Right ventricle myocardium superior (tissue), 1 donor: ENCODE data around the gene ZNF329. TPM values are rescaled to one million over a fixed set of nuclear protein-coding genes. Genes with fewer than 3 reads are reported as not detected.
"Not testable (repeated sequence)": the region's sequence is repeated elsewhere in the genome, so short reads cannot be mapped to it uniquely, and the experiment has no call there.

ENCODE experiments used
- ATAC-seq: fragments of 200-7000 bp; cut with Tn5 transposase; one replicate; pipeline ENCODE4 v1.9.1; 2020; ENCODE audit warnings: mild to moderate bottlenecking; ENCODE audit not compliant: poor library complexity
- DNase-seq: peaks from one replicate; pipeline ENCODE4 v3.0.0-alpha.2; 2020
- intact Hi-C: fragments of 100-400 bp; cut with DNase I; formaldehyde crosslinking; loops from one replicate; pipeline ENCODE4 v1.11.2; 2022
- long read RNA-seq: library from polyadenylated mRNA; unstranded; transcript quantifications from one replicate; pipeline ENCODE4 v2.0.0, GENCODE V29; 2021
- total RNA-seq: library from RNA; stranded (reverse); fragmentation: NEBNext Ultra II Directional; extraction: Animal tissue kit (Norgen Biotek cat#: 25700); gene quantifications from one replicate; pipeline ENCODE4 v1.2.1, GENCODE V29; 2021
- donor health status: DM: no; HTN: yes; CAD: no; lungs with severe emphysema.

Gene ZNF329
- 6.5 TPM for total RNA-seq
- long read RNA-seq, partial matches to known transcripts, result 0 of 1 reads
- long read RNA-seq, other reads (novel, unspliced or antisense), result 1 of 1 reads

- peak; percentile 92 for DNase-seq
- intact Hi-C loops, result loop anchor here (10.0 kb wide), 2 partner anchors 746 to 1046 kb away; no protein-coding TSS in a partner anchor
- ATAC-seq, result peak; percentile 78
These were observed at the start of gene ZNF329 for GRCh38 chr19:58150328-58150921. TSS of gene ZNF329 (minus strand) at chr19:58150789. CDS start at chr19:58129503, 21,286 bp downstream.

- ATAC-seq, result no peak
- intact Hi-C loops, result loop anchor here (10.0 kb wide), 1 partner anchor 68 kb away; no protein-coding TSS in a partner anchor
- DNase-seq, result no peak
These were observed 46.5 kb upstream of the ZNF329 start for GRCh38 chr19:58196901-58197616.

DNA sequence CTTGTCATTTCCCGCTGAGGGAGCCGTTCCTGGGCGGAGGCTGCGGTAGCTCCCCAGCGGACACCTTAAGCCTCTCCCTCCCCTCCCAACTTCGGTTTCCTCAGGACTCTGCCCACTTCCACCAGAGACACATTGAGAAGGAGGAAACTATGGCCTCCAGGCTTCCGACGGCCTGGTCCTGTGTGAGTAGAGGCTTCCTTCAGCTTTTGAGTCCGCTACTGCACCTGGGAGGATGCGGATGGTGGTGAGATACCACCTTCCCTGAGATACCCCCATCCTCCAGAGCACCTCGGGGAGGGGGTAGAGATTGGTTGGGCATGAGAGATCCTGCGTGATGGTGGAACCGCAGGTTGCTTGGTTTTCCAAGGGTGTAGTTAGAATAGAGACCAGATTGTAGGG, 33.2 kb upstream of the ZNF329 start:
- intact Hi-C loops, result loop anchor here (5.0 kb wide), 1 partner anchor 123 kb away; the partner anchor contains the start of gene ERVK3-1
- DNase-seq (peak; percentile 73), ATAC-seq (no peak)

- DNase-seq (peak; percentile 97), ATAC-seq (peak; percentile 98)
- intact Hi-C loops, result loop anchor here (5.0 kb wide), 1 partner anchor 124 kb away; the partner anchor contains the start of gene ERVK3-1
These were observed 32.6 kb upstream of the ZNF329 start, which contains the start of gene ZNF274 for GRCh38 chr19:58182989-58183816. TSS of gene ZNF274 (plus strand) at chr19:58183061. CDS start at chr19:58183966, 905 bp downstream.

DNA sequence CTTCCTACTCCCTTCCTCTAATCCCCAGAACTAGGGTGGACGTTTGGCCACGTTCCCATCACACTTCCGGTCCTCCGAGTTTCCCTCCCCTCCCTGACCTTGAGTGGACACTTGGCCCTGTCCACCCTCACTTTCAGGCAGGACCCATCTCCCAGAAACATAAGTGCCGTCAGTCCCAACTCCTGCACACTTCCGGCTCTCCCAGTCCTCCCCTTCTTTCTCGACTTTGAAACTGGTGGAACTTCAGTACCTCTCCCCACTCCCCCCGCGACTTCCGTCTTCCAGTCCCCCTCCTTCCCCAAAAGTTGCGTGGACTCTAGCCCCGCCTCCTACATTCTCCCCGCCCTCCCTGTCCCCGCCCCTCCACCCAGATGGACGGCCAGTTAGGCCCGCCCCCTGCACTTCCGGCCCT, 32.0 kb upstream of the ZNF329 start:
- ATAC-seq, result no peak
- intact Hi-C loops, result loop anchor here (5.0 kb wide), 1 partner anchor 125 kb away; the partner anchor contains the start of gene ERVK3-1
- DNase-seq, result no peak

GRCh38 chr19:58181902-58182576, 31.4 kb upstream of the ZNF329 start:
- intact Hi-C loops, result loop anchor here (5.0 kb wide), 1 partner anchor 125 kb away; the partner anchor contains the start of gene ERVK3-1
- DNase-seq (peak; percentile 56), ATAC-seq (no peak)

DNA sequence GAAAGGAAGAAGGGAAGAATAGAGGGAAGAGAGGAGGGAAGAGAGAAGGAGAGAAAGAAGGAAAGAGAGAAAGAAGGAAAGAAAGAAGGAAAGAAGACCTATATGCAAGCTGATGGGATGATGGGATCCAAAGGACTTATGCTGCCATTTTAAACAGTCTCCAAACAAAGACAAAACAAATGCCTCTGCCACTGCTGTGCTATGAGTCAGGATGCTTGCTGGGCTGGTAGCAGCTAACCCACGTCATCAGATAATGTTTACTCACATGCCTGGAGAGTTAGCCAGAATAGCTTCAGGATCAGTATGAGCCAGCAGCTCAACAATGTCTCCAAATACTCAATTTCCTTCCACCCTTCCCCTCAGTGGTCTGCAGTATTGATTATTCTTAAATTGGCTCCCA, 20.3 kb upstream of the ZNF329 start:
- intact Hi-C loops, result no loop called here
- DNase-seq, result no peak
- ATAC-seq, result no peak

GRCh38 chr19:58166708-58167280, 16.2 kb upstream of the ZNF329 start:
- ATAC-seq (no peak), DNase-seq (no peak)
- intact Hi-C loops, result no loop called here

GRCh38 chr19:58166268-58166667, 15.7 kb upstream of the ZNF329 start:
- ATAC-seq, result no peak
- DNase-seq, result no peak
- intact Hi-C loops, result no loop called here

GRCh38 chr19:58157045-58157728, 6.6 kb upstream of the ZNF329 start:
- no peak for DNase-seq
- intact Hi-C loops, result loop anchor here (5.0 to 10.0 kb wide), 3 partner anchors 420 to 1052 kb away; no protein-coding TSS in a partner anchor

DNA sequence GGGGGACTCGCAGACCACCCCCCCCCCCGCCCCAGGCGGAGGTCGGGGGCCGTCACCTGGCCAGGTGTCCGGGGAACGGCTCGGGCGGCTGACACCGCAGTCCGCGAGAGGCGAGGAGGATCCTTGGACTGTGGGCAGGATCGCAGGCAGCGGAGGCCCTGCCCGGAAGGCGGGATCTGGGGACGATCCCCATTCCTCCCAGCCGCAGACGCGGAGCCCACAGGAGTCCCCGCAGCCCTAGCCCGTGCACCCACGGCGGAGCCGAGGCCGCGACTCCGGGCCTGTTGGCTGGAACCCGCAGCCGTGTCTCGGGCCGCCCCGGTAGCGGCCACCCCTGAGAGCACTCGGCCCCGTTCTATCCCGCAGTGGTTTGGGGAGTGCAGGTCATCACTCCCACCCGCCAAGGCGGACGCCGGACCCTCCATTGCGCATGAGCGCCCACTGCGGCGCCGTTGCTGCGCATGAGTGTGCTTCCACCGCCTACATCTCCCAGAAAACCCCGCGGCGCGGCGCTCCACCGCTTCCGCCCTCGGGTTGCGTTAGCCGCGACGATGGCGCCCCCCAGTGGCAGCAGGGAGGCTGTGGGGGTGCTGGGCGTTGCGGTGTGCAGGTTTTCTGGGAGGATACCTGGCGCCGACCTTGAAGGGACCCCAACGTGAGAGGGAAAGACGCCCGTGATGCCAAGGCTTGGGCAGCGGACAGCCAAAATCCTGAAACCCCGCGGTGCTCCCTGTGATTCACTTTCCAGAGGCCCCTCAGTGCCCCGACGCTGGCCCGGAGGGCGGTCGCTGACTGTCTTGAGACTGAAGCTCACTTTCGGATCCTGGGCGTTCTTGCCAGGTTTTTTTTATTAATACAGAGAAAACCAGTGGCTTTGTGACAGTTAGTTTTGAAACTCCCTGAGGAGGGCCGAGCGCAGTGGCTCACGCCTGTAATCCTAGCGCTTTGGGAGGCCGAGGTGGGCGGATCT, 4.4 kb upstream of the ZNF329 start:
- intact Hi-C loops, result loop anchor here (2.0 to 10.0 kb wide), 4 partner anchors 132 to 1050 kb away; no protein-coding TSS in a partner anchor
- peak; percentile 98 for DNase-seq
- peak; percentile 98 for ATAC-seq

More at GRCh38 chr19:58157045-58157728, 6.6 kb upstream of the ZNF329 start:
- ATAC-seq, result no peak

- ATAC-seq (peak; percentile 43), DNase-seq (peak; percentile 69)
These were observed 3.7 kb upstream of the ZNF329 start for GRCh38 chr19:58154287-58154678.

DNA sequence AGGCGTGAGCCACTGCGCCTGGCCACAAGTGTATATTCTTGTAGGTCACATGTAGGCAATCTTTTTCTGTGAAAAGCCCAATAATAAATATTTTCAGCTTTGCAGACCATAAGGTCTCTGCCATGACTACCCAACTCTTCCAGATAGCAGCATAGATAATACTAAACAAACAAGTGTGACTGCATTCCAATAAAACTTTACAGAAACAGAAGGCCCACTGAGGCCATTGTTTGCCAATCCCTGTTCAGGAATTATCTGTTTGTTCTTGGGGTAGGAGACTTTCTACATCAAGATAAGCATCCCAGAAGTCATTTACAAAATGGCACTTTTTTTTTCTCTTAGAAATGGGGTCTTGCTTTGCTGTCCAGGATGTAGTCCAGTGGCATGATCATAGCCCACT, 2.8 kb upstream of the ZNF329 start:
- intact Hi-C loops, result loop anchor here (10.0 kb wide), 2 partner anchors 749 to 1049 kb away; no protein-coding TSS in a partner anchor
- ATAC-seq, result no peak
- no peak for DNase-seq

More at GRCh38 chr19:58154287-58154678, 3.7 kb upstream of the ZNF329 start:
- intact Hi-C loops, result loop anchor here (2.0 to 10.0 kb wide), 3 partner anchors 131 to 1049 kb away; no protein-coding TSS in a partner anchor

DNA sequence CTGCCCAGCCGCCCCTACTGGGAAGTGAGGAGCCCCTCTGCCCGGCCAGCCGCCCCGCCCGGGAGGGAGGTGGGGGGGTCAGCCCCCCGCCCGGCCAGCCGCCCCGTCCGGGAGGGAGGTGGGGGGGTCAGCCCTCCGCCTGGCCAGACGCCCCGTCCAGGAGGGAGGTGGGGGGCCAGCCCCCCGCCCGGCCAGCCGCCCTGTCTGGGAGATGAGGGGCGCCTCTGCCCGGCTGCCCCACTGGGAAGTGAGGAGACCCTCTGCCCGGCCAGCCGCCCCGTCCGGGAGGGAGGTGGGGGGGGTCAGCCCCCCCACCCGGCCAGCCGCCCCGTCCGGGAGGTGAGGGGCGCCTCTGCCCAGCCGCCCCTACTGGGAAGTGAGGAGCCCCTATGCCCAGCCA, 3.1 kb downstream of the ZNF329 start:
- intact Hi-C loops, ATAC-seq, DNase-seq: not testable (repeated sequence)

GRCh38 chr19:58145849-58146248, 4.7 kb downstream of the ZNF329 start:
- no peak for ATAC-seq
- intact Hi-C loops, result no loop called here
- DNase-seq, result no peak

- ATAC-seq, result no peak
These were observed 16.3 kb downstream of the ZNF329 start for GRCh38 chr19:58134244-58134643.

More at GRCh38 chr19:58134244-58134643, 16.3 kb downstream of the ZNF329 start:
- no peak for DNase-seq
- intact Hi-C loops, result loop anchor here (10.0 kb wide), 1 partner anchor 159 kb away; the partner anchor contains the start of gene C19orf18
